Effector memory CD8-positive, alpha-beta T cell (primary cell): Measurements from ENCODE around the gene SYNE2.
"Not testable (repeated sequence)": the region's sequence is repeated elsewhere in the genome, so short reads cannot be mapped to it uniquely, and the experiment has no call there.

Experiments used
- ATAC-seq: fragments of 150-1000 bp; cut with Tn5 transposase; replicated peaks from 2 replicates; pipeline ENCODE4 v1.10.0; 2021; ENCODE audit warnings: mild to moderate bottlenecking, moderate library complexity
- DNase-seq, 3 experiments: peaks; one replicate each; pipeline ENCODE4 v3.0.0; 2021
- H3K27ac Mint-ChIP-seq, 2 donors: one replicate each; pipeline ENCODE4 v1.8.0; 2022; ENCODE audit warnings: mild to moderate bottlenecking in 2 of 2, mixed read lengths in 2 of 2, moderate library complexity in 2 of 2
- H3K27me3 Mint-ChIP-seq, 2 donors: one replicate each; pipeline ENCODE4 v1.8.0; 2022; ENCODE audit warnings: mixed read lengths in 2 of 2
- H3K36me3 Mint-ChIP-seq: one replicate; pipeline ENCODE4 v1.8.0; 2022; ENCODE audit warnings: mild to moderate bottlenecking, moderate library complexity, mixed read lengths; ENCODE audit not compliant: insufficient read depth
- H3K4me1 Mint-ChIP-seq, 2 donors: one replicate each; pipeline ENCODE4 v1.8.0; 2022; ENCODE audit warnings: low read depth in 2 of 2, mixed read lengths in 2 of 2
- H3K4me3 Mint-ChIP-seq, 2 donors: one replicate each; pipeline ENCODE4 v1.8.0; 2022; ENCODE audit warnings: mild to moderate bottlenecking in 2 of 2, mixed read lengths in 2 of 2, moderate library complexity in 2 of 2
- H3K9me3 Mint-ChIP-seq, 2 donors: one replicate each; pipeline ENCODE4 v1.8.0; 2022; ENCODE audit warnings: mixed read lengths in 2 of 2

The SYNE2 gene

DNA sequence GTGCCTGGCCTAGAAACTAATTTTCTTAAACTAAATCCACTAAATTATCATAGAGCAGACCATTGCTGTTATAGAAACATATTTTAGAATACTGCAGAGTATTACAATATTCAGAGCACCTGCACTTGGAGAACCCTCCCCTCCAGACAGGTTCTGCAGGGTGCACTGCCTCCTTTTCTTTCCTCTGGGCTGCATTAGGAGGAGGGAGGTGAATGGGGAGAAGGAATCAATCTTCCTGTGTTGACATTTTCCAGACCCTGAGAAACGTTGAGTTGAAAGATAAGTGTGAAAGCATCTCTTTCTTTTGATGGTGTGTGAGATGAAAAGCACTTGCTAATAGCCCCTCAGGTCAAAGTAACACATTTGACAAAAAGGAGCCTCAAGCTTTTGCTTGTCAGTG lies 7.3 kb downstream of the SYNE2 start:
- Mint-ChIP-seq H3K36me3 (peaks cover 48% of the 10 kb centered on the region), H3K9me3 (peaks cover 3 to 8% of the 10 kb centered on the region in 2 donors)

GRCh38 chr14:63862163-63862562 lies 9.4 kb downstream of the SYNE2 start:
- ATAC-seq (no peak), DNase-seq (no peak)
- Mint-ChIP-seq H3K4me3 (peak overlapping the region; percentile 44 to 70), H3K27ac (peak overlapping the region; percentile 99), H3K9me3 (peaks cover 3 to 8% of the 10 kb centered on the region in 2 donors), H3K4me1 (peaks cover 44 to 67% of the 10 kb centered on the region in 2 donors), H3K36me3 (peaks cover 40% of the 10 kb centered on the region), H3K27me3 (no peaks in the 10 kb centered on the region)

More for the DNA sequence above, 7.3 kb downstream of the SYNE2 start:
- peak overlapping the region; percentile 87 to 99 for H3K27ac Mint-ChIP-seq
- peak overlapping the region; percentile 67 to 75 for H3K4me3 Mint-ChIP-seq
- ATAC-seq = no peak
- H3K4me1 Mint-ChIP-seq = peaks cover 50 to 72% of the 10 kb centered on the region in 2 donors
- no peak for DNase-seq
- no peaks in the 10 kb centered on the region for H3K27me3 Mint-ChIP-seq

DNA sequence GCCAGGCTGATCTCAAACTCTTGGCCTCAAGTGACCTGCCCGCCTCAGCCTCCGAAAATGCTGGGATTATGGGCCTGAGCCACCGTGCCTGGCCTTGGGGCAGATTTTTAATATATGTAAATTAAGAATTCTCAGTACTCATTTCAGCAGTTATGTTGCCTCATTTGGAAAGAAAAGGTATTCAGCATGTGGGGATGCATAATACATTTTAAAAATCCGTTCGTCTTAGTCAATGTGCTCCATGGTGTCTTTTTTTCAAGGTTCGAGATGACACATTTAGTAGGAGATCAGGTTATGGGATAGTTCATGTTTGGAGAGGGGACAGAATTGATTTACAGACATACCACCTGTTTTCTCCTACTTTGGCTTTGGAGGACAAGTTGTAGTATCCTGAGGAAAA lies 10.2 kb downstream of the SYNE2 start:
- peaks cover 0 to under 1% of the 10 kb centered on the region in 2 donors for H3K9me3 Mint-ChIP-seq
- ATAC-seq = no peak
- H3K4me3 Mint-ChIP-seq = peak overlapping the region; percentile 6 to 70
- peaks cover 37 to 62% of the 10 kb centered on the region in 2 donors for H3K4me1 Mint-ChIP-seq
- DNase-seq = no peak
- peaks cover 36% of the 10 kb centered on the region for H3K36me3 Mint-ChIP-seq
- peak overlapping the region; percentile 99 for H3K27ac Mint-ChIP-seq
- no peaks in the 10 kb centered on the region for H3K27me3 Mint-ChIP-seq

- Mint-ChIP-seq H3K4me1 (peaks cover 44 to 67% of the 10 kb centered on the region in 2 donors), H3K36me3 (peaks cover 30% of the 10 kb centered on the region)
Observed at GRCh38 chr14:63864775-63865174, 12.0 kb downstream of the SYNE2 start.

DNA sequence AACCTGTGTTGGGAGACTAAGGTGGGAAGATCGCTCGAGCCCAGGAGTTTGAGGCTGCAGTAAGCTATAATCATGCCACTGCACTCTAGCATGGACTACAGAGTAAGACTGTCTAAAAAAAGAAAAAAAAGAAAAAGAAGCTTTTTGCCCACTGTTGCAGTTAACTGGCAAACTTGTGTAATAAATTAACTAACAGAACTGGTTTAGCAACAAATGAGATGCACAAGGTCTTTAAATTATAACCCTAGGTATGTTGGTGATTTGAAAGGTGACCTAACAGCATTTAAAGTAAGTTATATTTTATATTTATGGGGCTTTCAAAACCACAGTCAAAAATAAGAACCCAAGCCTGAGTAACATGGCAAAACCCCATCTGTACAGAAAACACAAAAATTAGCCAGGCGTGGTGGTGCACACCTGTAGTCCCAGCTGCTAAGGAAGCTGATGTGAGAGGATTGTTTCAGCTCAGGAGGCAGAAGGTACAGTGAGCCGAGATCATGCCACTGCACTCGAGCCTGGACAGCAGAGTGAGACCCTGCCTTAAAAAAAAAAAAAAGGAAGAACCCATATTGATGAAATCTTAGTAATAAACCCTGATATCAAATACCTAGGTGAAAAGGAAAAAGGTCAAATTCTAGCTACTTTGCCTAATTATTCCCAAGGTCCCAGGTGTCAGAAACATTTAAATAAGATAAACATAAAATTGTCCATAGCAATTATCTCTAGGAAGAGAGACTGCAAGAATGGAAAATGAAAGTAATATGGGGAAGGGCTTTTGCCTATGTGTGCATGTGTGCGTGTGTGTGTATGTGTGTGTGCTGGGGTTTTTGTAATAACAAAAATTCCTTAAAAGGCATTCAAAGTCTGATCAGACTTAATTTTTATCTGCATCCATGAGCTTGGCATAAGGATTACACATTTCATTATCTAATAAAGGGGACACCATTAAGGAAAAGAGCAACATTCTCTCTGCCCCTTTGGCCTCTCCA lies 15.4 kb downstream of the SYNE2 start:
- Mint-ChIP-seq H3K27ac (peak overlapping the region; percentile 88 to 97), H3K27me3 (no peaks in the 10 kb centered on the region), H3K9me3 (no peaks in the 10 kb centered on the region), H3K4me3 (peak overlapping the region; percentile 62 to 70), H3K4me1 (peaks cover 45 to 61% of the 10 kb centered on the region in 2 donors), H3K36me3 (peaks cover 20% of the 10 kb centered on the region)
- ATAC-seq (no peak), DNase-seq (no peak)

More at GRCh38 chr14:63864775-63865174, 12.0 kb downstream of the SYNE2 start:
- DNase-seq, H3K9me3 Mint-ChIP-seq, H3K27me3 Mint-ChIP-seq: not testable (repeated sequence)
- H3K27ac Mint-ChIP-seq = peak overlapping the region; percentile 99
- peak overlapping the region; percentile 70 to 80 for H3K4me3 Mint-ChIP-seq
- peak; percentile 44 for ATAC-seq

DNA sequence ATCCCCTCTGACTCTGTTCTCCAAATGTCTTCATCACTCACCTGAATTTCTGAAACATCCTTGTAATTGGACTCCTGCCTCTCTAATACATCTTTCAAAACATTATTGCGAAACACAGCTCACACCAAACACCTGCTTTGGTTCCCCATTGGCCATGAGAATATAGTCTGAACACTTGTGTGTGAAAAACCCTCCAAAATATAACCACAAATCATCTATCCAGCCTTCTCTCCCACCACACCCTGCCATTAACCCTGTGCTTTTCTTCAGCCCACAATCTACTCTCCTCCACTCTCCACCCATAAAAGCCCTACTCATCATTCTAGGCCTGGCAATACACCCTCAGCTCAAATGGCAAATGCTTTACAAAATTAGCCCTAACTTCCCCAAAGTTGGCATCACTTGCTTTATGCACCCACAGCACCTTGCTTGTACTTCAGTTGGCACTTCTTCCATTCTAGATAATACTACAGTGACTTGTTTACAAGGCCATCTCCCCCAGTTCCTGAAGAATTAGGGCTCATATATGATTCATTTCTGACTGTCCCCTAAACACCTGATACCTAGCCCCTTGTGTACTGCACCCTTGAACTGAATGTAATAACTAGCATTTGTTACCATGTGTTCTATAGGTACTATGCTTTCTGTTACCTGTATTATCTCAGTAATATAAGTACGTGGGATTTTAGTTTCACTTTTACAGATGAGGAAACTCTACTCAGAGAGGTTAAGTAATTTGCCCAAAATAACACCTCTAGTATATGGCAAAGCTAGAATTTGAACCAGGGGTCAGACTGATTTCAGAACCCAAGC lies 17.3 kb downstream of the SYNE2 start:
- peaks cover 42 to 61% of the 10 kb centered on the region in 2 donors for H3K4me1 Mint-ChIP-seq
- not testable (repeated sequence) for H3K27me3 Mint-ChIP-seq, DNase-seq, H3K9me3 Mint-ChIP-seq
- H3K4me3 Mint-ChIP-seq = peak overlapping the region; percentile 67 to 70
- H3K27ac Mint-ChIP-seq = peak overlapping the region; percentile 88 to 97
- peaks cover 14% of the 10 kb centered on the region for H3K36me3 Mint-ChIP-seq
- ATAC-seq = peak; percentile 73

GRCh38 chr14:63870753-63871037 lies 17.9 kb downstream of the SYNE2 start:
- H3K4me3 Mint-ChIP-seq = peak overlapping the region; percentile 9 to 46
- not testable (repeated sequence) for H3K9me3 Mint-ChIP-seq, ATAC-seq, DNase-seq, H3K27me3 Mint-ChIP-seq
- H3K4me1 Mint-ChIP-seq = peaks cover 44 to 61% of the 10 kb centered on the region in 2 donors
- H3K36me3 Mint-ChIP-seq = peaks cover 19% of the 10 kb centered on the region
- H3K27ac Mint-ChIP-seq = peak overlapping the region; percentile 67 to 88

DNA sequence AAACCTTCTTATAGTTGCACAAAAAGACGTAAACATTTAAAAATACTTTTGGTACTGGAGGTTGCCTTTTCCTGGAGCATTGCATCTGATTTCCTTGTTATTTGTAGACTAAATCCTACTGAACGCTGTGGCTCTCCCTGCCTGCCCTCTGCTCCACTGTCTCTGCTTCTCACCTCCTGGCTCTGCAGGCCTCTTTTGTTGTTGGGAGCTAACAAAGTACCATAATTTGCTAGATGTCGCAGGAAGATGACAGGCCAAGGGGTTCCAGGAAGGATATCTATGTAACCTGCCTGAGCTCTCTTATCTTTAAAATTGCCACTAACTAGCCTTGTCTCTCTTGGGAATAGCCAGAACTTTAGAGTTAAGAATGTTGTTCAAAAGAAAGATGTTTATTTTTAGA lies 21.4 kb downstream of the SYNE2 start:
- H3K27me3 Mint-ChIP-seq = no peaks in the 10 kb centered on the region
- H3K4me1 Mint-ChIP-seq = peaks cover 47 to 55% of the 10 kb centered on the region in 2 donors
- H3K27ac Mint-ChIP-seq = peak overlapping the region in 1 of 2 donors; percentile 54
- H3K4me3 Mint-ChIP-seq = peak overlapping the region; percentile 26 to 53
- DNase-seq = no peak
- peaks cover 27% of the 10 kb centered on the region for H3K36me3 Mint-ChIP-seq
- no peaks in the 10 kb centered on the region for H3K9me3 Mint-ChIP-seq
- no peak for ATAC-seq

DNA sequence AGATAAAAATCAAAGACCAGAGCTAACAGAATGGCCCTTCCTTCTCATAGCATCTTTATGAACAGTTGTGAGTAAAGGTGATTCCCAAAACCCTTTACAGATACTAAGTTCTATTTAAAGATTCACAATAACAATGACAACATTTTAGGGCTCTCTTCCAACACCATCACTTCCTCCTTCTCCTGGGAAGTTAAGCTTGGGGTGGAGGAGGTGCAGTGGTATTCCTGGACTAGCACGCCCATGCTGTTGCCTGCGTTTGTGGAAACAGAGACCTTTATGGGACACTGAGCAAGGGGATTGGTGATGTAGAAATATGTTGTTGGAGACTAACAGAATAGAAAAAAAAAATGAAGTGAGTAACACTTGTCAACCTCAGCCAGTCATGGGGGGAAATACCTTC lies 22.5 kb downstream of the SYNE2 start:
- Mint-ChIP-seq H3K9me3 (no peaks in the 10 kb centered on the region), H3K27me3 (no peaks in the 10 kb centered on the region), H3K27ac (peak overlapping the region; percentile 64 to 74), H3K4me1 (peaks cover 44 to 51% of the 10 kb centered on the region in 2 donors), H3K36me3 (peaks cover 27% of the 10 kb centered on the region), H3K4me3 (peak overlapping the region; percentile 28 to 33)
- DNase-seq = no peak
- no peak for ATAC-seq

DNA sequence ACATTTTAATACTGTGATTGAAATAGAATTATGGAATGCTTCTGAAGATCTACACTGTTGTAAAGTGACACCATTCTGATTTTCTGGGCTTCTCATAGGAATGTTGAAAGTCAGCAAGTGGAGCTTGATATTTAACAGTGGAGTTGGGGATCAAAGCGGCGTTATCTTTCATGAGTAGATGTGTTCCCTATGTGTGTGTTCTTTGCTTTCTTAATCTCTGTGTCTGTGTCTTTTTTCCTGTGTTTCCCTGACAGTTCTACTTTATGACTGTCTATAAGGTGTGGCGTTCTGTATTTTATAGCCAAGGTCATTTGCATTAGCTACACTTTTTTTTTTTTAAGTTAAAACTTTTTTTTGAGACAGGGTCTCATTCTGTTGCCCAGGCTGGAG lies 24.7 kb downstream of the SYNE2 start:
- no peaks in the 10 kb centered on the region for H3K9me3 Mint-ChIP-seq
- peaks cover 34% of the 10 kb centered on the region for H3K36me3 Mint-ChIP-seq
- DNase-seq (no peak), ATAC-seq (no peak)
- no peak overlapping the region for H3K4me3 Mint-ChIP-seq
- peaks cover 48 to 53% of the 10 kb centered on the region in 2 donors for H3K4me1 Mint-ChIP-seq
- peak overlapping the region; percentile 35 to 84 for H3K27ac Mint-ChIP-seq
- no peaks in the 10 kb centered on the region for H3K27me3 Mint-ChIP-seq

DNA sequence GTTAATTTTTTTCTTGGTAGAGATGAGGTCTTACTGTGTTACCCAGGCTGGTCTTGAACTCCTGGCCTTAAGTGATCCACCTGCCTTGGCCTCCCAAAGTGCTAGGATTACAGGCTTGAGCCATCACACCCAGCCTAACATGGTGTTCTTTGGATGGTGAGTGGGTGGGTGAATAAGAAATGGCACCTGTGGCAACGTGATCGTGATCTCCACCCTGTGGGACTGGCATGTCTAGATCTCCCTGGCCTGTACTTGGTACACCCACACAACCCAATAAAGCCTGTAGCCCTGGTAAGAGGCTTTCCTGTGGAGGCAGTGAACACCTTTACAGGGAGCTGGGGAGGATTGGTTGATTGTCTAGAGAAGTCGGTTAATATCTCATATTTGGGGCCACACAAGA lies 25.2 kb downstream of the SYNE2 start:
- Mint-ChIP-seq H3K27me3 (no peaks in the 10 kb centered on the region), H3K9me3 (no peaks in the 10 kb centered on the region), H3K27ac (peak overlapping the region; percentile 35 to 84), H3K4me3 (no peak overlapping the region), H3K4me1 (peaks cover 44 to 50% of the 10 kb centered on the region in 2 donors), H3K36me3 (peaks cover 34% of the 10 kb centered on the region)
- no peak for DNase-seq
- no peak for ATAC-seq

GRCh38 chr14:63878792-63879191 lies 26.0 kb downstream of the SYNE2 start:
- Mint-ChIP-seq H3K4me3 (no peak overlapping the region), H3K27ac (peak overlapping the region in 1 of 2 donors; percentile 84), H3K9me3 (no peaks in the 10 kb centered on the region), H3K36me3 (peaks cover 37% of the 10 kb centered on the region), H3K4me1 (peaks cover 49 to 54% of the 10 kb centered on the region in 2 donors), H3K27me3 (no peaks in the 10 kb centered on the region)
- DNase-seq (no peak), ATAC-seq (no peak)

DNA sequence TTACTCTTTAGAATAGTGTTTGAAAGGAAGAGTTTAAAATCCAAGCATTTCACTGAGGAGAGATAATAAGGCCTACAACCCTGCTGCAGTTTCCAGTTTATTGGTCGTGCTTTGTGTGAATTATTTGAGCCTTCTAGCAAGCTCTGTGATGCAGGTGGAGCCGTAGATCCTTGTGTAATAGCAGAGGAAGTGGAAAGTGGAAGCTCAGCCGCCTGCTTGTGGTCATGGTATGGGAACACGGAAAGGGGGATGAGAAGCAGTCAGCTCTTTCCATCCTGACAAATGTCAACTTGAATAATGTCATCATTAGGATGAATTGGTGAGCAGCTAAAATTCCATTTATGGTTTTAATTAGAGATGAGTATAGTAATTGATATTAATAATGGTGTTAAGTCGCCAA lies 29.1 kb downstream of the SYNE2 start:
- Mint-ChIP-seq H3K4me1 (peaks cover 56 to 58% of the 10 kb centered on the region in 2 donors), H3K36me3 (peaks cover 25% of the 10 kb centered on the region), H3K27ac (peak overlapping the region; percentile 22 to 85), H3K4me3 (peak overlapping the region; percentile 11 to 28), H3K27me3 (no peaks in the 10 kb centered on the region), H3K9me3 (no peaks in the 10 kb centered on the region)
- DNase-seq = no peak
- ATAC-seq = no peak
